VCaP (cell line): ENCODE data around the gene SPATA24.

Experiments used
- H3K27ac ChIP-seq: fragments of 450-650 bp; 2 replicates; pipeline ENCODE4 v1.5.1; 2017
- CTCF ChIP-seq: fragments of 450-650 bp; conservative IDR thresholded peaks from 2 replicates; pipeline ENCODE4 v1.5.1; 2017; ENCODE audit warnings: mild to moderate bottlenecking, moderate library complexity

Gene SPATA24

DNA sequence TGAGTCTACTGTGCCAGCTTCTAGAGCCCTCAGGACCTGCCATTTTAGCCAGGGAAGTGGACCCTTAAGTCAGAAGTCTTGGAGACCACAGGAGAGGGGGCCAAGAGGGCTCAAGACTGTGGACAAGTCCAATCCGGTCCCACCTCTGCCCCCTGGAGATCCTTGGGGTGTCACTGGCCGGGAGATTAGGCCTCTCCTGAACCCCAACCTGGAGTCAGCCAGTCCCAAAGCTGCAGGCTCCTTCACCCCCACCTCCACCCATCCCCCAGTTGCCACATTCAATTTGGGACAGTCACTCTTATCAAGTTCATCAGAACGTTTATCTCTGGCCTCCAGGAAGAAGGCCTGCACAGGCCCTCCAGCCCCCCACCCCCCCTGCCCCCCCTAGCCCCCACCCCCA, 21.1 kb downstream of the SPATA24 start:
- H3K27ac ChIP-seq: no peak overlapping the region
- TF ChIP-seq CTCF: no peak

DNA sequence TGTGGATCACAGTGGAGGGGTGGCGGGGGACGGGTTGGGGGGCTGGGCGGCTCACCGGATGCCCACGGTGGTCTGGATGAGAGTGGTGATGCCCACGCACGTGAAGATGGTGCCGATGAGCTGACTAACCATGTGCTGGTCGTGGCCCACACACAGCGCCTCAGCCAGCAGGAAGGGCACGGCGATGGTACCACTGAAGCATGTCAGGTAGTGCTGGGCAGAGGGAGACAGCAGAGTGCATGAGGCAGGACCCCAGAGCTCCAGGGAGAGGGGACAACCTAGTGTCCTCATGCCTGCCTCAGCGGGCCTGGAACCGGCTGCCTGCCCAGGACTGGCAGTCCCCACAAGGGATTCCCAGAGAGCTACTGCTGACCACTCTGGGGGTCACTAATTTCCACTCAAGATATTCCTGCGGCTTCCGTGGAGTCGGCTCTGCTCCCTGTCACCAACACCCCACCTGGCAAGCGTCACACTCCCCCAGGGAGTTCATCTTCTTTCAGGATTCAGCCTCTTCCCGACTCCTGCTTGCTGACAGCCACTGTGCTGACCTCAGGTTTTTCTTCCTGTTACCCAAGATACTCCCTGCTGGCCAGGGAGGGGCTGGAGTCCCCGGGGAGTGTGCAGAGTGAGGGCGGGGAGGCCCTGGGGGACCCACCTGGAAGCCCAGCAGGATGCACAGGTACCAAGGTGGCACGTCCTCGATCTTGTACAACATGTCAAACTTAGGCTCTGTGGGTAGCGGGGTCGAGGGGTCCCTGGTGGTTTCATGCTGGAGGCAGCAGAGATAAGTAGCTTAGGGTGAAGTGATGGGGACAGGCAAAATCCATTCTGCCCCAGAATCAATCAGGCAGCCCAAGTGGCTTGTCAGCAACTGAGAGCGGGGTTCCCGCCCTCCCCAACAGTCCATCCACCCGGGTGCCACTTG, 21.8 kb downstream of the SPATA24 start:
- TF ChIP-seq CTCF: no peak

DNA sequence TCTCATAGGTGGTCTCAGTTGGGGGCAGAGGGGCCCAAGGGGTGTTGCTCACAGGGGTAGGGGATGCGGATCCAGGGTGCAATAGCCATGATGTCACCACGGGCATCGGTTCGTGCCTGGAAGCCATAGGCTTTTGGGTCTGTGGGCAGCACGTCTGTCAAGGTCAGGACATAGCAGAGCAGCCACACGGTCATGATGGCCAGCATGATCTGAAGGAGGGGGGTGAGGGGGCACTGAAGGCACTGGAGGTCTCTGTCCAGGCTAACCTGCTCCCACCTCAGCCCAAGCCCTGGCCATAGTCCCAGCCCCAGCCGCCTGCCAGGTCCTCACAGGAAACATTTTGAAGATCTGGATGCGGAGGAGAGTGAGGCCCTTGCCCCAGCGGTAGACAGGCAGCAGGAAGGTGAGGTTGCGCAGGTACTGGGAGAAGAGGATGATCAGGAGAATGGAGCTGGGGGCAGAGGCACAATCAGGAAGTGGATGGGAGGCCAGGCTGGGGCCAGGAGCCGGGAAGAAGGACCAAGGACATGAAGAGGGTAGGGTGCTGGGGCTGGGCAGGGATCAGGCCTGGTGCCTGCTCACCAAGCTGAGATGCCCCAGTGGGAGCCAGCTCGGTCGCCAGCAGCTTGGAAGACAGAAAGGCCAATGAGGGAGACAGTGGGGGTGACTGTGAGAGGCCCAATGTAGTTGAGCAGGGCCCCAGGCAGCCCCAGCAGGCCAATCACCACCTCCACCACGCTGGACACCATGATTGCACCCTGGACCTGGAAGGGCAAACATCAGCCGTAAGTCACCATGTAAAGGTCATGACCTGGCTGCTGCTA, 24.1 kb downstream of the SPATA24 start:
- no peak for TF ChIP-seq CTCF
- H3K27ac ChIP-seq: no peak overlapping the region

More for the DNA sequence above, 21.8 kb downstream of the SPATA24 start:
- H3K27ac ChIP-seq: no peak overlapping the region

DNA sequence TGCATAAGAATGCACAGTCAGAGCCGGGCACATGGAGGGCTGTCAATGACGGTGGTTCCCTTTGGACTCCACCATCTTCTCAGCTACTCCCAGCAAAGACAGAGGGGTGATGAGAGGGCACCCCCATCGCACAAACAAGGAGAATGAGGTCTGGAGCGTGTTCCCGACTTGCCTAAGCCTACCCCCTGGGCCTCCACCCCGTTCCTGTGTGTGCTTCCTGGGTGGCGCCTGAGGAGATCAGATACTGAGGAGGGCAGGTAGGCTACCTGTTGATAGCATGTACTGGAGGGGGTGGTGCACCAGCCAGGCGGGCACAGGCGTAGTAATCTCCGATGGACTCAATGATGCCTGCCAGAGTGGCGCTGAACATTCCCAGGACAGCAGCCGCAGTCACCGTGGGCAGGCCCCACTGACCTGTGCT, 24.9 kb downstream of the SPATA24 start:
- H3K27ac ChIP-seq: no peak overlapping the region
- no peak for TF ChIP-seq CTCF

DNA sequence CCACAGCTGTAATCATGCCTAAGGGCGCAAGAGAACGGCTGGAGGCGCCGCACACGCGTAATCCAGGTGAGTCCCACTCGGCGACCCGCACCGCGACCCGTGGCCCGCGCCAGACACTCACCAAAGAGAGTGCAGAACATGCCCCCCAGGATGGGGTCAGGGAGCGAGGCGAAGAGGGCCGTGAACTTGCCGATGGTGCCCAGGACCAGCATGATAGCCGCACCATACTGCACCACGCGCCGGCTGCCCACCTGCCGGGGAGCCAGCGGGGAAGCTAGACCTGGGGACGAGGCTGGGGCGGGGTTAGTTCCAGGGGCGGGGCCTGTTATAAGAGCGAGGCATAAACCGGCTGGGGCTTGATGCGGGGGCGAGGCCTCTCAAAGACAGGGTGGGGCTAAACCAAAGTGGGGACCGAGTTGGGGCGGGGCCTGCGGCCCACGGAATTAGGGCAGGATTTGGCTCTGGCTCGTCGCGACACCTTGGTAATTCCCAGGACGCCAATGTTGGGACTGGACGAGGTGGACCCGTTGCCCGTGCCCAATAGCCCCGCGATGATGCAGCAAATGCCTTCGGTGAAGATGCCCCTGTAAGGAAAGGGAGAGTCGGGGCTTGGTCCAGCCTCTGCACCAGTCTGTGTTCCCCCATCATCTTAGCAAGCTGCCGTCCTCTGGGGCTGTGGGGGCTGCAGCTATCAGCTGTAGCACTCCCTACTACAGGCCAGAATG, 25.6 kb downstream of the SPATA24 start:
- no peak for TF ChIP-seq CTCF
- H3K27ac ChIP-seq: no peak overlapping the region

- no peak for TF ChIP-seq CTCF
- H3K27ac ChIP-seq: no peak overlapping the region
These were observed 26.7 kb downstream of the SPATA24 start for GRCh38 chr5:139377226-139377625.

GRCh38 chr5:139376364-139376763, 27.5 kb downstream of the SPATA24 start:
- H3K27ac ChIP-seq: peak overlapping the region; percentile 88; the same call in 1 of the 2 replicates
- TF ChIP-seq CTCF: no peak
